GM12878 (cell line): ENCODE measurements around the gene SCGB3A2. TPM values are rescaled to one million over a fixed set of nuclear protein-coding genes. Genes with fewer than 3 reads are reported as not detected.

ENCODE experiments used
- ATAC-seq: fragments of 200-7000 bp; cut with Tn5 transposase; 3 replicates; pipeline ENCODE4 v1.9.1; 2020; ENCODE audit warnings: mild to moderate bottlenecking, moderate library complexity
- BruUV-seq: library from RNA; stranded (reverse); fragments of 400-500 nt; replicated peaks from 2 replicates; lab custom pipeline; 2021; lab: Mats Ljungman, UMichigan
- CTCF ChIA-PET: fragments of 300-600 bp; sonication (Branson Sonifier 250); formaldehyde crosslinking; extraction: SDS; loops from one replicate; lab custom pipeline; 2021; ENCODE audit warnings: inconsistent platforms; lab: Yijun Ruan, JAX
- POLR2A ChIA-PET: fragments of 350-600 bp; formaldehyde crosslinking; extraction: SDS; loops from one replicate; lab custom pipeline; 2021; ENCODE audit warnings: inconsistent platforms; lab: Charles Lee
- RAD21 ChIA-PET: fragments of 300-600 bp; sonication (Branson Sonifier 250); formaldehyde crosslinking; loops from one replicate; lab custom pipeline; 2023; ENCODE audit warnings: antibody characterized with exemption; ENCODE audit not compliant: unreplicated experiment; lab: Charles Lee
- SMC1A ChIA-PET: fragments of 300-600 bp; sonication (Branson Sonifier 250); formaldehyde crosslinking; loops from one replicate; lab custom pipeline; 2023; ENCODE audit not compliant: unreplicated experiment, uncharacterized antibody; lab: Charles Lee
- DNase-seq: peaks from one replicate; pipeline ENCODE4 v3.0.0-alpha.2; 2011; ENCODE audit warnings: low read depth, low spot score
- FAIRE-seq: peaks from 3 replicates; lab custom pipeline; 2011; peaks lifted over from hg19 to GRCh38; lab: Jason Lieb, UNC
- H2AFZ ChIP-seq: 2 replicates; pipeline ENCODE4 v1.6.0; 2011; ENCODE audit warnings: low read depth, low read length, control low read depth; ENCODE audit not compliant: control insufficient read depth
- H3K27ac ChIP-seq: 2 replicates; pipeline ENCODE4 v1.5.1; 2011; ENCODE audit warnings: control low read depth; ENCODE audit not compliant: control insufficient read depth, insufficient read depth
- H3K27me3 ChIP-seq, 2 experiments: replicated peaks in 1 of 2; 2 replicates each; pipeline versions ENCODE4 v1.6.0 to v1.6.1; 2011; ENCODE audit warnings: low read length in 1 of 2; ENCODE audit not compliant: control insufficient read depth in 2 of 2, insufficient read depth in 2 of 2
- H3K36me3 ChIP-seq, 2 experiments: 2 replicates each; pipeline ENCODE4 v1.5.1; 2011; ENCODE audit warnings: low read length in 1 of 2; ENCODE audit not compliant: control insufficient read depth in 2 of 2, insufficient read depth in 2 of 2
- H3K4me1 ChIP-seq: 2 replicates; pipeline ENCODE4 v1.6.1; 2011; ENCODE audit warnings: mild to moderate bottlenecking, low read length, moderate library complexity, mixed read lengths; ENCODE audit not compliant: control insufficient read depth, insufficient read depth
- H3K4me2 ChIP-seq: 2 replicates; pipeline ENCODE4 v1.6.0; 2011; ENCODE audit warnings: control low read depth; ENCODE audit not compliant: control insufficient read depth, insufficient read depth
- H3K4me3 ChIP-seq: fragments of 200-600 bp; sonication (generic); 2 replicates; pipeline ENCODE4 v1.5.1; 2016
- H3K79me2 ChIP-seq: 2 replicates; pipeline ENCODE4 v1.6.0; 2011; ENCODE audit warnings: low read length; ENCODE audit not compliant: control insufficient read depth, insufficient read depth
- H3K9ac ChIP-seq: 2 replicates; pipeline ENCODE4 v1.8.0; 2011; ENCODE audit warnings: low read length, control low read depth, mixed read lengths; ENCODE audit not compliant: control insufficient read depth, insufficient read depth
- H3K9me3 ChIP-seq: replicated peaks from 3 replicates; pipeline ENCODE4 v1.5.1; 2011; ENCODE audit warnings: mild to moderate bottlenecking, low read length; ENCODE audit not compliant: control insufficient read depth, insufficient read depth
- H4K20me1 ChIP-seq: 2 replicates; pipeline ENCODE4 v1.6.0; 2011; ENCODE audit not compliant: control insufficient read depth, insufficient read depth
- ATF7 ChIP-seq: fragments of 450-650 bp; IDR thresholded peaks from 2 replicates; pipeline ENCODE4 v1.6.1; 2016; ENCODE audit warnings: low read depth, mild to moderate bottlenecking
- BCLAF1 ChIP-seq: fragments of 450-650 bp; IDR thresholded peaks from 2 replicates; pipeline ENCODE4 v1.6.1; 2017; ENCODE audit warnings: antibody characterized with exemption, mild to moderate bottlenecking, moderate library complexity
- CBX5 ChIP-seq: sonication (generic); IDR thresholded peaks from 2 replicates; pipeline ENCODE4 v1.6.1; 2016; ENCODE audit warnings: low read depth, moderate library complexity, mild to moderate bottlenecking, inconsistent platforms
- CUX1 ChIP-seq: IDR thresholded peaks from 2 replicates; pipeline ENCODE4 v1.6.1; 2012; ENCODE audit warnings: improper control_type of control experiment, low read depth, low read length; ENCODE audit not compliant: insufficient replicate concordance
- EP300 ChIP-seq, 2 experiments: fragments of 150-350 bp in 1 of 2; IDR thresholded peaks; 2 replicates each; pipeline ENCODE4 v1.6.1; 2011 to 2012; ENCODE audit warnings: low read depth in 2 of 2, low read length in 2 of 2, borderline replicate concordance in 1 of 2, improper control_type of control experiment in 1 of 2, inconsistent platforms in 1 of 2; ENCODE audit not compliant: control insufficient read depth in 1 of 2
- GABPA ChIP-seq: IDR thresholded peaks from 2 replicates; pipeline ENCODE4 v1.6.1; 2014; ENCODE audit warnings: antibody characterized with exemption, low read depth, mild to moderate bottlenecking, inconsistent platforms
- KDM1A ChIP-seq: fragments of 200-600 bp; sonication (generic); IDR thresholded peaks from 2 replicates; pipeline ENCODE4 v1.6.1; 2016; ENCODE audit warnings: borderline replicate concordance
- MTA2 ChIP-seq: fragments of 450-650 bp; IDR thresholded peaks from 2 replicates; pipeline ENCODE4 v1.6.1; 2016; ENCODE audit warnings: low read depth, mild to moderate bottlenecking, moderate library complexity
- MYB ChIP-seq: fragments of 150-350 bp; IDR thresholded peaks from 2 replicates; pipeline ENCODE4 v1.6.1; 2014; ENCODE audit warnings: mild to moderate bottlenecking, low read depth, low read length, borderline replicate concordance
- POU2F2 ChIP-seq: IDR thresholded peaks from 3 replicates; pipeline ENCODE4 v1.6.1; 2011; ENCODE audit warnings: low read depth, mild to moderate bottlenecking, low read length, borderline replicate concordance
- SRF ChIP-seq, 2 experiments: IDR thresholded peaks; 2 replicates each; pipeline ENCODE4 v1.6.1; 2011; ENCODE audit warnings: low read depth in 2 of 2, low read length in 2 of 2, mild to moderate bottlenecking in 1 of 2, moderate library complexity in 1 of 2
- TCF3 ChIP-seq: IDR thresholded peaks from 2 replicates; pipeline ENCODE4 v1.6.1; 2012; ENCODE audit warnings: low read depth, mild to moderate bottlenecking, low read length, borderline replicate concordance; ENCODE audit not compliant: insufficient read depth
- YBX1 ChIP-seq: fragments of 450-650 bp; IDR thresholded peaks from 2 replicates; pipeline ENCODE4 v1.6.1; 2016; ENCODE audit warnings: antibody characterized with exemption
- ZBED1 ChIP-seq: IDR thresholded peaks from 2 replicates; pipeline ENCODE4 v1.6.1; 2016; ENCODE audit warnings: borderline replicate concordance
- WGBS: methylation state at CpG from one replicate; pipeline ENCODE4 v1.1.6; 2016; ENCODE audit warnings: low lambda C conversion rate; ENCODE audit not compliant: insufficient replicate concordance, insufficient coverage; ENCODE audit errors: missing lambda C conversion rate; 5-methylcytosine and 5-hydroxymethylcytosine counted together
- in situ Hi-C: fragments of 300-500 bp; cut with MboI; formaldehyde crosslinking; loops from 9 replicates; pipeline ENCODE4 v1.14.3; 2018; ENCODE audit warnings: mixed read lengths
- intact Hi-C: fragments of 100-400 bp; cut with micrococcal nuclease; formaldehyde crosslinking; loops from one replicate; pipeline ENCODE4 v1.14.2; 2022; ENCODE audit not compliant: unreplicated experiment
- polyA plus RNA-seq, 11 experiments: library from polyadenylated mRNA; depleted of rRNA in 4 of 11; unstranded in 6 of 11; stranded (reverse) in 5 of 11; fragments of >200 nt; fragmentation: Nextera tagmentation in 4 of 11; fragmentation: Illumina TruSeq in 1 of 11; extraction: Ambion mirVana in 4 of 11; extraction: Trizol in 1 of 11; gene quantifications; 1 replicate in 1 of 11; 2 replicates in 10 of 11; pipeline versions ENCODE4 v1.2.1 to v1.2.3, GENCODE V29; 2011 to 2016; ENCODE audit warnings: inconsistent platforms in 2 of 11, missing spikeins in 2 of 11, low read depth in 1 of 11
- total RNA-seq, 4 experiments: library from RNA; depleted of rRNA in 3 of 4; stranded (reverse); fragments of >200 nt in 3 of 4; fragmentation: Illumina TruSeq in 1 of 4; extraction: Trizol in 1 of 4; gene quantifications; 2 replicates each; pipeline versions ENCODE4 v1.2.1 to v1.2.3, GENCODE V29; 2013 to 2021

SCGB3A2 gene
- total and polyA plus RNA-seq, 10 of the 15 experiments (the other 5 are each of a cell fraction or from before 2014, with no cell fraction given) = 0.24 TPM; not detected in 9

GRCh38 chr5:147918899-147919298 is 40.4 kb downstream of the SCGB3A2 start (continued):
- TF ChIP-seq CUX1 (no peak), POU2F2 (no peak), KDM1A (no peak), YBX1 (no peak)

GRCh38 chr5:147920420-147921030 is 42.0 kb downstream of the SCGB3A2 start:
- CTCF ChIA-PET = no interaction called here
- TF ChIP-seq TCF3 = no peak
- TF ChIP-seq CBX5 = no peak
- no peak for TF ChIP-seq GABPA
- no peak for TF ChIP-seq MTA2
- TF ChIP-seq ZBED1 = no peak
- no peak for TF ChIP-seq ATF7
- no peak for TF ChIP-seq EP300 (IDR thresholded peaks at IDR 0.05; ENCODE audit: borderline replicate concordance in 1 of 2, control insufficient read depth in 1 of 2, low read depth in 2 of 2, low read length in 2 of 2)
- TF ChIP-seq SRF (IDR thresholded peaks at IDR 0.05; ENCODE audit: low read depth in 2 of 2, low read length in 2 of 2) = no peak
- TF ChIP-seq BCLAF1 = no peak
- no peak for TF ChIP-seq MYB

More at GRCh38 chr5:147920420-147921030, 42.0 kb downstream of the SCGB3A2 start:
- H3K27me3 ChIP-seq = no peaks in the 10 kb centered on the region
- in situ Hi-C loops (no loop called here), intact Hi-C loops (no loop called here)
- H2AFZ ChIP-seq = no peak overlapping the region
- ATAC-seq = no peak
- POLR2A ChIA-PET = no interaction called here
- no peak overlapping the region for H3K27ac ChIP-seq
- no peaks in the 10 kb centered on the region for H3K36me3 ChIP-seq
- no peak overlapping the region for H3K9ac ChIP-seq
- H4K20me1 ChIP-seq = no peaks in the 10 kb centered on the region
- no peak for DNase-seq
- no TSS peak for BruUV-seq
- WGBS = 44% methylated on average over 4 of the region's 4 CpGs
- H3K9me3 ChIP-seq = no peaks in the 10 kb centered on the region
- SMC1A ChIA-PET = no interaction called here
- H3K4me3 ChIP-seq = no peak overlapping the region
- RAD21 ChIA-PET = no interaction called here
- H3K4me1 ChIP-seq = no peaks in the 10 kb centered on the region
- no peaks in the 10 kb centered on the region for H3K79me2 ChIP-seq
- no peak overlapping the region for H3K4me2 ChIP-seq
- no peak for FAIRE-seq
